ENCODE results near the gene PIGK.

The PIGK gene

DNA sequence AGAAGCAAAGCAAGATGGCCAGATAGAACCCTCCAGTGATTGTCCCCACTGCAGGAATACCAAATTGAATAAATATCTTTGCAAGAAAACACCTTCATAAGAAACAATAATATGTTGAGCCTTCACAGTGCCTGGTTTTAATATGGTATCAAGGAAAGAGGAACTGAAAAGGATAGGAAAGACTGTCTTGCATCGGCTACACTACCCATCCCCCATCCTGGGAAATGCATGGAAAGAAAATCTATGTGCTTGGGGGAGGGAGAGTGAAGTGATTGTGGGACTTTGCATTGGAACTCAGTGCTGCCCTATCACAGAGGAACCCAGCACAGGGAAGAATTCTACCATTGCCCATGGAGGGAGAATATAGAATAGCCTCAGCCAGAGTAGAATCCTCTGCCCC, 34.0 kb upstream of the PIGK start:
- Histone ChIP-seq H3K9me3 (ENCODE audit: control insufficient read depth, low read length) (peaks cover 79% of the 10 kb centered on the region), H2BK15ac (ENCODE audit: low read depth, poor library complexity, severe bottlenecking) (no peak overlapping the region), H3K79me1 (replicated peaks; ENCODE audit: low read length, poor library complexity, severe bottlenecking) (no peaks in the 10 kb centered on the region), H3K9ac (ENCODE audit: low read length) (no peak overlapping the region), H3K4ac (ENCODE audit: low read depth in 1 of 2, low read length in 2 of 2) (no peak overlapping the region), H2BK5ac (ENCODE audit: low read depth, low read length, poor library complexity, severe bottlenecking) (no peak overlapping the region), H3K27ac (ENCODE audit: low read length, poor library complexity, severe bottlenecking) (no peak overlapping the region), H4K8ac (ENCODE audit: low read length) (no peak overlapping the region), H3K23ac (ENCODE audit: low read length in 2 of 2) (no peak overlapping the region), H2BK12ac (ENCODE audit: low read length in 2 of 2) (no peak overlapping the region), H3K14ac (ENCODE audit: low read length in 2 of 2) (no peak overlapping the region), H3K4me1 (ENCODE audit: control insufficient read depth, insufficient read depth, low read depth, low read length) (no peaks in the 10 kb centered on the region), H2AK5ac (ENCODE audit: low read length, severe bottlenecking) (no peak overlapping the region), H3K27me3 (ENCODE audit: control insufficient read depth in 1 of 2, insufficient read depth in 1 of 2, low read length in 2 of 2) (no peaks in the 10 kb centered on the region), H2AFZ (ENCODE audit: low read depth, low read length) (no peak overlapping the region), H4K91ac (ENCODE audit: low read length) (no peak overlapping the region), H2BK120ac (ENCODE audit: low read depth, low read length) (no peak overlapping the region), H3K4me3 (ENCODE audit: insufficient read depth in 1 of 2, low read depth in 1 of 2, low read length in 2 of 2) (no peak overlapping the region), H3K4me2 (ENCODE audit: low read length, poor library complexity, severe bottlenecking) (no peak overlapping the region), H3K18ac (ENCODE audit: low read depth in 1 of 2, low read length in 2 of 2) (no peak overlapping the region), H3K36me3 (ENCODE audit: control insufficient read depth in 1 of 2, insufficient read depth in 2 of 2, low read depth in 1 of 2, low read length in 2 of 2) (no peaks in the 10 kb centered on the region)
- 100% methylated on average over 1 of the region's 1 CpG for whole genome bisulfite sequencing
- no peak for DNase-seq

DNA sequence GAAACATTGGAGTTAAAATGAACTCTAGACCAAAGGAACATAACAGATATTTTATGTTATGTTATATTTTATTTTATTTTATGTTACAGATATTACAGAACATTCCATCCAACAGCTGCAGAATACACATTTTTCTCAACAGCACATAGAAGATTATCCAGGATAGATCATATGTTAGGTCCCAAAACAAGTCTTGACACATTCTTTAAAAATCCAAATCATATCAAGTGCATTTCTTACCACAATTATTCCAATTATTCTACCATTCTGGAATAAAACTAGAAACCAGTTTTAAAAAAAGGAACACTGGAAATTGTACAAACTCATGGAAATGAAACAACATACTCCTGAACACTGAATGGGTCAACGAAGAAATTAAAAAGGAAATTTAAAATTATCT, 30.9 kb upstream of the PIGK start:
- Histone ChIP-seq H3K9me3 (ENCODE audit: control insufficient read depth, low read length) (peaks cover 78% of the 10 kb centered on the region), H3K36me3 (ENCODE audit: control insufficient read depth in 1 of 2, insufficient read depth in 2 of 2, low read depth in 1 of 2, low read length in 2 of 2) (no peaks in the 10 kb centered on the region), H3K4me3 (ENCODE audit: insufficient read depth in 1 of 2, low read depth in 1 of 2, low read length in 2 of 2) (no peak overlapping the region)

DNA sequence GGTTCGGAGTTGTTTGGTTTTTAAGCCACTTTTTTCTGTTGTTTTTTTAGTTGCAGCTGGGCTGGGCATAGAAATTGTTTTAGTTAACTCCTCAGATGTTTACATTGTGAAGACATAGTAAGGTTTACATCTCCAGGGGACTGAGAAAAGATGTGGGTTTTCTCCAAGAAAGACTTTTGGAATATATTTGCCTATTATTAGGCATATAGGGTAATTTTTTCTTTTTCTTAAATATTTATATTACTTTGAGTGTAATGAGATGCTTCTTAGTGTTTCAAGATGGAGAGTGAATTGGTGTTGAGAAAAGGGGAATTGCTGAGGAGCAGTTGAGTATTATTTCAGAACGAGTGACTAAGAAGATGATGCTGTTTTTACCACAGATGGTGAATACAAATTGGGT, 26.6 kb upstream of the PIGK start:
- Histone ChIP-seq H3K4me2 (ENCODE audit: low read length, poor library complexity, severe bottlenecking) (no peak overlapping the region), H3K9me3 (ENCODE audit: control insufficient read depth, low read length) (peaks cover 43% of the 10 kb centered on the region), H3K4me3 (ENCODE audit: insufficient read depth in 1 of 2, low read depth in 1 of 2, low read length in 2 of 2) (no peak overlapping the region), H2BK12ac (ENCODE audit: low read length in 2 of 2) (no peak overlapping the region), H3K14ac (ENCODE audit: low read length in 2 of 2) (no peak overlapping the region), H3K4ac (ENCODE audit: low read depth in 1 of 2, low read length in 2 of 2) (no peak overlapping the region), H2BK5ac (ENCODE audit: low read depth, low read length, poor library complexity, severe bottlenecking) (no peak overlapping the region), H3K79me1 (replicated peaks; ENCODE audit: low read length, poor library complexity, severe bottlenecking) (no peaks in the 10 kb centered on the region), H3K36me3 (ENCODE audit: control insufficient read depth in 1 of 2, insufficient read depth in 2 of 2, low read depth in 1 of 2, low read length in 2 of 2) (no peaks in the 10 kb centered on the region), H3K9ac (ENCODE audit: low read length) (no peak overlapping the region), H4K91ac (ENCODE audit: low read length) (no peak overlapping the region), H2BK15ac (ENCODE audit: low read depth, poor library complexity, severe bottlenecking) (no peak overlapping the region), H2AFZ (ENCODE audit: low read depth, low read length) (no peak overlapping the region), H2BK120ac (ENCODE audit: low read depth, low read length) (no peak overlapping the region), H4K8ac (ENCODE audit: low read length) (no peak overlapping the region), H3K27ac (ENCODE audit: low read length, poor library complexity, severe bottlenecking) (no peak overlapping the region), H3K18ac (ENCODE audit: low read depth in 1 of 2, low read length in 2 of 2) (no peak overlapping the region), H2AK5ac (ENCODE audit: low read length, severe bottlenecking) (no peak overlapping the region), H3K4me1 (ENCODE audit: control insufficient read depth, insufficient read depth, low read depth, low read length) (no peaks in the 10 kb centered on the region), H3K23ac (ENCODE audit: low read length in 2 of 2) (no peak overlapping the region), H3K27me3 (ENCODE audit: control insufficient read depth in 1 of 2, insufficient read depth in 1 of 2, low read length in 2 of 2) (no peaks in the 10 kb centered on the region)
- peak; percentile 22 for DNase-seq
- 56% methylated on average over 2 of the region's 2 CpGs for WGBS

More for the DNA sequence above, 30.9 kb upstream of the PIGK start:
- Histone ChIP-seq H2BK120ac (ENCODE audit: low read depth, low read length) (no peak overlapping the region), H4K91ac (ENCODE audit: low read length) (no peak overlapping the region), H3K4me2 (ENCODE audit: low read length, poor library complexity, severe bottlenecking) (no peak overlapping the region), H3K27me3 (ENCODE audit: control insufficient read depth in 1 of 2, insufficient read depth in 1 of 2, low read length in 2 of 2) (no peaks in the 10 kb centered on the region), H3K27ac (ENCODE audit: low read length, poor library complexity, severe bottlenecking) (no peak overlapping the region), H2AK5ac (ENCODE audit: low read length, severe bottlenecking) (no peak overlapping the region), H3K18ac (ENCODE audit: low read depth in 1 of 2, low read length in 2 of 2) (no peak overlapping the region), H3K4ac (ENCODE audit: low read depth in 1 of 2, low read length in 2 of 2) (no peak overlapping the region), H2BK5ac (ENCODE audit: low read depth, low read length, poor library complexity, severe bottlenecking) (no peak overlapping the region), H3K14ac (ENCODE audit: low read length in 2 of 2) (no peak overlapping the region), H4K8ac (ENCODE audit: low read length) (no peak overlapping the region), H3K23ac (ENCODE audit: low read length in 2 of 2) (no peak overlapping the region), H2BK12ac (ENCODE audit: low read length in 2 of 2) (no peak overlapping the region), H3K79me1 (replicated peaks; ENCODE audit: low read length, poor library complexity, severe bottlenecking) (no peaks in the 10 kb centered on the region), H3K4me1 (ENCODE audit: control insufficient read depth, insufficient read depth, low read depth, low read length) (no peaks in the 10 kb centered on the region), H3K9ac (ENCODE audit: low read length) (no peak overlapping the region), H2AFZ (ENCODE audit: low read depth, low read length) (no peak overlapping the region), H2BK15ac (ENCODE audit: low read depth, poor library complexity, severe bottlenecking) (no peak overlapping the region)
- no peak for DNase-seq
- 100% methylated on average over 1 of the region's 1 CpG for WGBS

DNA sequence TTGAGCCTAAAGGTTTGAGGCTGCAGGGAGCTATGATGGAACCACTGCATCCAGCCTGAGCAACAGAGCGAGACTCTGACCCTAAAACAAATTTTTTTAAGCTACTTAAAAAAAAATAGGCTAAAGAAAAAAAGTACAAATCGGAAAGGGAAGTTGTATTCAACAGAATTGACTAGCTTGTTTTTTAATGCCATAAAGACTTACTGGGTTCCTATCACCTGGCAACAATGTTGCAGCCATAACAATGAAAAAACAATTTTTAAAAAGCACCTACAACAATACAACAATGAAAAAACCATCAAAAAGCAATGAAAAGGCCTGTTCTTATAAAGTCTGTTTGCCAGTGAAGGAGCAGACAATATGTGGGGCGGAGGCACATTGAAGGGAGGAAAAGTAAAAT, 20.1 kb upstream of the PIGK start:
- no peak overlapping the region for H3K4me2 ChIP-seq (ENCODE audit: low read length, poor library complexity, severe bottlenecking)
- no peak overlapping the region for H2BK5ac ChIP-seq (ENCODE audit: low read depth, low read length, poor library complexity, severe bottlenecking)
- no peak overlapping the region for H2AK5ac ChIP-seq (ENCODE audit: low read length, severe bottlenecking)
- no peaks in the 10 kb centered on the region for H3K79me1 ChIP-seq (replicated peaks; ENCODE audit: low read length, poor library complexity, severe bottlenecking)
- H2BK120ac ChIP-seq (ENCODE audit: low read depth, low read length) = no peak overlapping the region
- H3K9me3 ChIP-seq (ENCODE audit: control insufficient read depth, low read length) = peaks cover 4% of the 10 kb centered on the region
- no peak overlapping the region for H3K23ac ChIP-seq (ENCODE audit: low read length in 2 of 2)
- H2BK12ac ChIP-seq (ENCODE audit: low read length in 2 of 2) = no peak overlapping the region
- no peak overlapping the region for H4K8ac ChIP-seq (ENCODE audit: low read length)
- no peaks in the 10 kb centered on the region for H3K36me3 ChIP-seq (ENCODE audit: control insufficient read depth in 1 of 2, insufficient read depth in 2 of 2, low read depth in 1 of 2, low read length in 2 of 2)
- WGBS = 90% methylated on average over 2 of the region's 3 CpGs
- H3K9ac ChIP-seq (ENCODE audit: low read length) = no peak overlapping the region
- no peaks in the 10 kb centered on the region for H3K4me1 ChIP-seq (ENCODE audit: control insufficient read depth, insufficient read depth, low read depth, low read length)
- H3K4me3 ChIP-seq (ENCODE audit: insufficient read depth in 1 of 2, low read depth in 1 of 2, low read length in 2 of 2) = no peak overlapping the region
- no peak overlapping the region for H3K4ac ChIP-seq (ENCODE audit: low read depth in 1 of 2, low read length in 2 of 2)
- H4K91ac ChIP-seq (ENCODE audit: low read length) = no peak overlapping the region
- no peak overlapping the region for H2BK15ac ChIP-seq (ENCODE audit: low read depth, poor library complexity, severe bottlenecking)
- H3K14ac ChIP-seq (ENCODE audit: low read length in 2 of 2) = no peak overlapping the region
- H2AFZ ChIP-seq (ENCODE audit: low read depth, low read length) = no peak overlapping the region
- no peak overlapping the region for H3K27ac ChIP-seq (ENCODE audit: low read length, poor library complexity, severe bottlenecking)
- no peaks in the 10 kb centered on the region for H3K27me3 ChIP-seq (ENCODE audit: control insufficient read depth in 1 of 2, insufficient read depth in 1 of 2, low read length in 2 of 2)
- DNase-seq = no peak
- H3K18ac ChIP-seq (ENCODE audit: low read depth in 1 of 2, low read length in 2 of 2) = no peak overlapping the region
